ENCODE results near the gene DISP2.

DNA sequence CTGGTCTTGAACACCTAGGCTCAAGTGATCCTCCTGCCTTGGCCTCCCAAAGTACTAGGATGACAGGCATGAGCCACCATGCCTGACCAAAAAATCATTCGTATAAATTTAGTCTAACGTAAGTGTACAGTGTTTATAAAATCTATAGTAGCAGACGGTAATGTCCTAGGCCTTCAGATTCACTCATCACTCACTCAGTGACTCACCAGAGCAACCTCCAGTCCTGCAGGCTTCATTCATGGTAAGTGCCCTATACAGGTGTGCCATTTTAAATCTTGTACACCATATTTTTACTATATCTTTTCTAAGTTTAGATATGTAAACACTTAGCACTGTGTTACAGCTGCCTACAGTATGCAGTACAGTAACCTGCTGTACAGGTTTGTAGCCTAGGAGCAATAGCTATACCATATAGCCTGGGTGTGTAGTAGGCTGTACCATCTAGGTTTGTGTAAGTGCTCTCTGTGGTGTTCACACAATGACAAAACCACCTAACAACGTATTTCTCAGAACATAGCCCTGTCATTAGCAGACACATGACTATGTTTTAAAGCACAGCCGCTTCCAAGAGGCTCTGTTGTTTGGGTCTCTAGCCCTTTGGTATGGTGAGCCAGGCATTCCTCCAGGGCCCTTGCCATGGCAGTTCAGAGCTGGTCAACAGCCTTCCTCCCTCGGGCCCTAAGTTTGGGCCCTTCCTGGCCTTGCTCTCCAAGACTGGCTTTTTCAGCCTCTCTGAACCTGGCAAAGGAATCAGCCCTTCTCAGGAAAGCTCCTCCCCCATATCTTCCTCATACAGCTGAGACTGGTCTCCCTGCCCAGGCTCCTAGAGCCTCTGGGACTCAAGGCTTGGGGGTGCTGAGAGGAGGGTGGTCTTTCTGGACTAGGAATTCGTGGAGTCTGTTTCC is 15.4 kb upstream of the DISP2 start:
- TF ChIP-seq EZH2 (IDR thresholded peaks at IDR 0.05; ENCODE audit: low read depth, unreplicated experiment), result no peak
- TF ChIP-seq CTCF (conservative IDR thresholded peaks at IDR 0.05; ENCODE audit: low read depth in 2 of 2), result no peak
- TF ChIP-seq REST (IDR thresholded peaks at IDR 0.05; ENCODE audit: unreplicated experiment), result no peak
- no peak for TF ChIP-seq POLR2AphosphoS5 (IDR thresholded peaks at IDR 0.05; ENCODE audit: low read depth)

Measured in GM23338 (cell line).